Nephron (organoid): ENCODE measurements around the gene MRPS14.

Source experiments
- H3K27ac Mint-ChIP-seq, 3 experiments: 2 replicates each; pipeline ENCODE4 v1.8.0; 2020; ENCODE audit warnings: mixed read lengths in 3 of 3, mild to moderate bottlenecking in 2 of 3, moderate library complexity in 1 of 3
- H3K27me3 Mint-ChIP-seq: 2 replicates; pipeline ENCODE4 v1.8.0; 2021; ENCODE audit warnings: low read depth, mild to moderate bottlenecking, moderate library complexity, mixed read lengths
- H3K36me3 Mint-ChIP-seq: 2 replicates; pipeline ENCODE4 v1.8.0; 2020; ENCODE audit warnings: low read depth, mixed read lengths
- H3K4me1 Mint-ChIP-seq: 2 replicates; pipeline ENCODE4 v1.8.0; 2020; ENCODE audit warnings: mixed read lengths
- H3K4me3 Mint-ChIP-seq, 3 experiments: 2 replicates each; pipeline ENCODE4 v1.8.0; 2020; ENCODE audit warnings: mild to moderate bottlenecking in 3 of 3, mixed read lengths in 3 of 3, moderate library complexity in 2 of 3
- H3K9me3 Mint-ChIP-seq: 2 replicates; pipeline ENCODE4 v1.8.0; 2020; ENCODE audit warnings: mixed read lengths
- TF ChIP-seq, protein P1 (sequence below), 3 experiments: fragments of 200-600 bp; sonication (generic); IDR thresholded peaks; one replicate each; pipeline ENCODE4 v1.5.0; 2021; ENCODE audit warnings: antibody characterized with exemption in 3 of 3; ENCODE audit not compliant: unreplicated experiment in 3 of 3

MRPS14 gene

DNA sequence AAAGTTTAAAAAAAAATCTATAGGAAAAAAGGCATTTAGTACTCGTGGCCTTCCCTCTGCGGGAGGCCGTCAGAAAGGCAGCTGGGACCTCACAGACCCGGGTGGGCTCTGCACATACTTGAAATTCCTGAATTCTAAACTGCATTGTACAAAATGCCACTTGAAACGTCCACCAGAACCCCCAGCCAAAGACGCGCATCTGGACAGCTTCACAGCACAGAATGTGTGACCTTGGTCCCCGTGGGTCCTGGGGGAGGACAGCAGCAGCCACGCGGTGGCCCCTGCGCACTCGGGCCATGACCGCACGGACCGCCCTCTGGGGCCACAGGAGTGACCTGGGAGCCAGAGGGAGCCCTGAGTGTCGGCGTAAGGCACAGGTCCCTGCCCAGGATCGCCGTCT is 20.6 kb upstream of the MRPS14 start:
- Mint-ChIP-seq H3K27me3 (peaks cover 5% of the 10 kb centered on the region), H3K36me3 (no peaks in the 10 kb centered on the region), H3K4me3 (no peak overlapping the region), H3K27ac (no peak overlapping the region), H3K4me1 (no peaks in the 10 kb centered on the region), H3K9me3 (peaks cover 16% of the 10 kb centered on the region)
- TF ChIP-seq, protein P1, sequence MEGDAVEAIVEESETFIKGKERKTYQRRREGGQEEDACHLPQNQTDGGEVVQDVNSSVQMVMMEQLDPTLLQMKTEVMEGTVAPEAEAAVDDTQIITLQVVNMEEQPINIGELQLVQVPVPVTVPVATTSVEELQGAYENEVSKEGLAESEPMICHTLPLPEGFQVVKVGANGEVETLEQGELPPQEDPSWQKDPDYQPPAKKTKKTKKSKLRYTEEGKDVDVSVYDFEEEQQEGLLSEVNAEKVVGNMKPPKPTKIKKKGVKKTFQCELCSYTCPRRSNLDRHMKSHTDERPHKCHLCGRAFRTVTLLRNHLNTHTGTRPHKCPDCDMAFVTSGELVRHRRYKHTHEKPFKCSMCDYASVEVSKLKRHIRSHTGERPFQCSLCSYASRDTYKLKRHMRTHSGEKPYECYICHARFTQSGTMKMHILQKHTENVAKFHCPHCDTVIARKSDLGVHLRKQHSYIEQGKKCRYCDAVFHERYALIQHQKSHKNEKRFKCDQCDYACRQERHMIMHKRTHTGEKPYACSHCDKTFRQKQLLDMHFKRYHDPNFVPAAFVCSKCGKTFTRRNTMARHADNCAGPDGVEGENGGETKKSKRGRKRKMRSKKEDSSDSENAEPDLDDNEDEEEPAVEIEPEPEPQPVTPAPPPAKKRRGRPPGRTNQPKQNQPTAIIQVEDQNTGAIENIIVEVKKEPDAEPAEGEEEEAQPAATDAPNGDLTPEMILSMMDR (IDR thresholded peaks at IDR 0.05; ENCODE audit: unreplicated experiment in 3 of 3) = no peak

DNA sequence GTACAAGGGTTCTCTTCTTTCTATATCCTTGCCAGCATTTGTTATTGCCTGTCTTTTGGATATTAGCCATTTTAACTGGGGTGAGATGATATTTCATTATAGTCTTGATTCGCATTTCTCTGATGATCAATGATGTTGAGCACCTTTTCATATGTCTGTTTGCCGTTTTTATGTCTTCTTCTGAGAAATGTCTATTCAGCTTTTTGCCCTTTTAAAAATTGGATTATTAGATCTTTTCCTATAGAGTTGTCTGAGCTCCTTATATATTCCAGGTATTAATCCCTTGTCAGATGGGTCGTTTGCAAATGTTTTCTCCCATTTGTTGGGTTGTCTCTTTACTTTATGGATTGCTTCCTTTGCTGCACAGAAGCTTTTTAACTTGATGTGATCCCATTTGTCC is 19.4 kb upstream of the MRPS14 start:
- Mint-ChIP-seq H3K36me3 (no peaks in the 10 kb centered on the region), H3K4me3 (no peak overlapping the region), H3K9me3 (peaks cover 16% of the 10 kb centered on the region), H3K4me1 (no peaks in the 10 kb centered on the region), H3K27ac (no peak overlapping the region), H3K27me3 (peaks cover 5% of the 10 kb centered on the region)
- TF ChIP-seq, protein P1 (IDR thresholded peaks at IDR 0.05; ENCODE audit: unreplicated experiment in 3 of 3) = no peak

DNA sequence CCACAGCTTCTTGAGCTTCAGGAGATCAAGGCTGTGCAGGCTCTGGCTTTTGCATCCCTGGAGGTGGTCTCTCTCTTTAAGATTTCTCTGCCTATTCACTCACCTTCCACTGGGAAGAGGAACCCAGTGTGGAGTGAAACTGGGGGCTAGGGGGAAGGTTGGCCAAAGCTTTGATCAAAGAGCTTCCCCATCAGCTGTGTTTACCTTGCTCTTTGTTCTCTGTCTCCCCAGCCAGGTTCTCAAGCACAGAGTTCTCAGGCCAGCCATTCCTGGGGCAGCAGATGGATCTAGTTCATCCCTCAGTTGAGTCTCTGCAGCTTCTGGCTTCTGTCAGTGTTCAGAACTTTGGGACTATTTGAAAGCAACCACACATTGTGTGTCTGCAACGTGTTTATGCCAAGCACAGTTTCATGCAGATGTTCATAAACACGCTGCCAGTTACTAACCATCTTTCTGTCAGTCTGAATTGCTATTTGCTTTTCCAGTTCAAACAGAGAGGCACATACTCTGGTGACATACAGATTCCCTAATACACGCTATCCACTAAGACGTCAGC is 17.2 kb upstream of the MRPS14 start:
- H3K27ac Mint-ChIP-seq = no peak overlapping the region
- H3K4me1 Mint-ChIP-seq = no peaks in the 10 kb centered on the region
- H3K9me3 Mint-ChIP-seq = peaks cover 10% of the 10 kb centered on the region
- H3K36me3 Mint-ChIP-seq = no peaks in the 10 kb centered on the region
- TF ChIP-seq, protein P1 (IDR thresholded peaks at IDR 0.05; ENCODE audit: unreplicated experiment in 3 of 3) = no peak
- H3K4me3 Mint-ChIP-seq = no peak overlapping the region
- peaks cover 5% of the 10 kb centered on the region for H3K27me3 Mint-ChIP-seq

DNA sequence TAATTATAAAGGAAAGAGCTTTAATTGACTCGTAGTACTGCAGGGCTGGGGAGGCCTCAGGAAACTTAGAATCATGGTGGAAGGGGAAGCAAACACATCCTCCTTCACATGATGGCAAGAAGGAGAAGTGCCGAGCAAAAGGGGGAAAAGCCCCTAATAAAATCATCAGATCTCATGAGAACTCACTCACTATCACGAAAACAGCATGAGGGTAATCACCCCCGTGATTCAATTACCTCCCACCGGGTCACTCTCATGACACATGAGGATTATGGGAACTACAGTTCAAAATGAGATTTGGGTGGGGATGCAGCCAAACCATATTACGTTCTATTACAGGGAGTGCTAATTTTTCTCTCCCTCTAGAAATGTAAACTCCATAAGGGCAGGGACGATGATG is 14.2 kb upstream of the MRPS14 start:
- no peaks in the 10 kb centered on the region for H3K9me3 Mint-ChIP-seq
- peaks cover 5% of the 10 kb centered on the region for H3K27me3 Mint-ChIP-seq
- H3K4me3 Mint-ChIP-seq = no peak overlapping the region
- no peaks in the 10 kb centered on the region for H3K36me3 Mint-ChIP-seq
- no peak overlapping the region for H3K27ac Mint-ChIP-seq
- no peaks in the 10 kb centered on the region for H3K4me1 Mint-ChIP-seq
- TF ChIP-seq, protein P1 (IDR thresholded peaks at IDR 0.05; ENCODE audit: unreplicated experiment in 3 of 3) = no peak

DNA sequence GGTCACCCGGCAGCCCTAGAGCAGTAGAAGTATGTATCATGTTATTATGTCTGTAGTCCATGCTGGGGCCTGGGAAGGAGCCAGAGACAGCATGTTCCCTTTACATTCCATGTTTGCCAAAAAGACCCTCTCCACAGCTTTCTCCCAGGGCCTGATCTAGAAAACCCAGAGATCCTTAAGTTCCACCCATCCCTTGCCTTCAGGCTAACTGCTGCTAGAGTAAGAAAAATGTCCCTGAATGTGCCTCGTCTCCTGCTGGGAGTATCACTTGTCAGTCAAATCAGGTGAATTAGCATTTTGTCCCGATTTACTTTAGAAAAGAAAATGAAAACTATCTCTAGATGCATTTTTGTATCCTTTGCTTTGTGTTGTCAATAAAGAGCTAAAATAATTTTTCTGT is 13.3 kb upstream of the MRPS14 start:
- no peaks in the 10 kb centered on the region for H3K9me3 Mint-ChIP-seq
- no peak overlapping the region for H3K4me3 Mint-ChIP-seq
- H3K4me1 Mint-ChIP-seq = no peaks in the 10 kb centered on the region
- H3K36me3 Mint-ChIP-seq = no peaks in the 10 kb centered on the region
- no peak overlapping the region for H3K27ac Mint-ChIP-seq
- TF ChIP-seq, protein P1 (IDR thresholded peaks at IDR 0.05; ENCODE audit: unreplicated experiment in 3 of 3) = no peak
- H3K27me3 Mint-ChIP-seq = peaks cover 5% of the 10 kb centered on the region

DNA sequence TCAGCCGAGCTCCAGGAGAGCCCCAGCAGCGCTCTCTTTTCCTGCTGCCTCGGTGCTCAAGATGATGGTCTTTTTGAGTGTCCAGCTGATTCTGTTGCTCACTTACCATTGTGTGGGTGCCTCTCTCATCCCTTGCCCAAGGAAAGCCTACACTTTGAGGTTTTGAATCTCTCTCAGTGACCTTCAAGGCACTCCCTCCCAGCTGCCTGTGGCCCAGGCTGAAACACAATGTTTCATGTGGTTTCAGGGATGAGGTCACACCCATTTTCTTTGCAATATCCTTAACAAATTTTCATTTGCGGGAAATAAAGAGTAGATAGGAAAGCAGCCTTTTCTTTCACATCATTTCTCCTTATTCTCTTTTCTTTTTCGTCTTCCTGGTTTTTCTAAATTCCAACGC is 12.6 kb upstream of the MRPS14 start:
- Mint-ChIP-seq H3K36me3 (no peaks in the 10 kb centered on the region), H3K4me1 (no peaks in the 10 kb centered on the region), H3K27ac (no peak overlapping the region), H3K9me3 (no peaks in the 10 kb centered on the region), H3K27me3 (peaks cover 5% of the 10 kb centered on the region), H3K4me3 (no peak overlapping the region)
- TF ChIP-seq, protein P1 (IDR thresholded peaks at IDR 0.05; ENCODE audit: unreplicated experiment in 3 of 3) = no peak
